Measurements from ENCODE around the gene GALE.

GALE gene

GRCh38 chr1:23801338-23801748 lies 789 bp upstream of the GALE start:
- TF ChIP-seq CTCF (IDR thresholded peaks at IDR 0.05; ENCODE audit: low read depth, low read length, missing control alignments): no peak
- no peak for DNase-seq (ENCODE audit: low read depth)

GRCh38 chr1:23799570-23800399 lies 769 bp downstream of the GALE start:
- peak overlapping the region; percentile 91 for H3K4me3 ChIP-seq (ENCODE audit: low read depth, low read length)
- TF ChIP-seq CTCF (IDR thresholded peaks at IDR 0.05; ENCODE audit: low read depth, low read length, missing control alignments): no peak
- no peak for DNase-seq (ENCODE audit: low read depth)

More at GRCh38 chr1:23801338-23801748, 789 bp upstream of the GALE start:
- H3K4me3 ChIP-seq (ENCODE audit: low read depth, low read length): peak overlapping the region; percentile 91

GRCh38 chr1:23799255-23799569 lies 1.3 kb downstream of the GALE start:
- TF ChIP-seq CTCF (IDR thresholded peaks at IDR 0.05; ENCODE audit: low read depth, low read length, missing control alignments): no peak

GRCh38 chr1:23798662-23799142 lies 1.9 kb downstream of the GALE start:
- no peak overlapping the region for H3K4me3 ChIP-seq (ENCODE audit: low read depth, low read length)
- no peak for DNase-seq (ENCODE audit: low read depth)
- peak; percentile 23 for TF ChIP-seq CTCF (IDR thresholded peaks at IDR 0.05; ENCODE audit: low read depth, low read length, missing control alignments)

More at GRCh38 chr1:23799255-23799569, 1.3 kb downstream of the GALE start:
- DNase-seq (ENCODE audit: low read depth): no peak
- H3K4me3 ChIP-seq (ENCODE audit: low read depth, low read length): peak overlapping the region; percentile 91

GRCh38 chr1:23797478-23798448 lies 2.8 kb downstream of the GALE start:
- no peak for TF ChIP-seq CTCF (IDR thresholded peaks at IDR 0.05; ENCODE audit: low read depth, low read length, missing control alignments)
- no peak overlapping the region for H3K4me3 ChIP-seq (ENCODE audit: low read depth, low read length)
- no peak for DNase-seq (ENCODE audit: low read depth)

- no peak for TF ChIP-seq CTCF (IDR thresholded peaks at IDR 0.05; ENCODE audit: low read depth, low read length, missing control alignments)
- no peak for DNase-seq (ENCODE audit: low read depth)
- H3K4me3 ChIP-seq (ENCODE audit: low read depth, low read length): no peak overlapping the region
These were observed 3.9 kb downstream of the GALE start for GRCh38 chr1:23796466-23797271.
